HepG2 (cell line): Measurements from ENCODE around the gene LAMA1. TPM values are rescaled to one million over a fixed set of nuclear protein-coding genes. Genes with fewer than 3 reads are reported as not detected.

ENCODE experiments used
- ATAC-seq: fragments of 200-7000 bp; cut with Tn5 transposase; 3 replicates; pipeline ENCODE4 v1.9.1; 2020; ENCODE audit warnings: mild to moderate bottlenecking, moderate library complexity
- BruUV-seq: library from RNA; stranded (reverse); fragments of 400-500 nt; replicated peaks from 2 replicates; lab custom pipeline; 2021; lab: Mats Ljungman, UMichigan
- CTCF ChIA-PET: fragments of 300-600 bp; formaldehyde crosslinking; extraction: SDS; loops from one replicate; lab custom pipeline; 2021; ENCODE audit warnings: low total read pairs, inconsistent platforms, low intra/inter-chr PET ratio; lab: Yijun Ruan, JAX
- POLR2A ChIA-PET: fragments of 350-600 bp; sonication (Branson Sonifier 250); formaldehyde crosslinking; loops from one replicate; lab custom pipeline; 2020; ENCODE audit warnings: antibody characterized with exemption, inconsistent platforms; lab: Yijun Ruan, JAX
- DNase-seq: peaks from one replicate; pipeline ENCODE4 v3.0.0-alpha.2; 2015; ENCODE audit warnings: low spot score
- FAIRE-seq: peaks from 3 replicates; lab custom pipeline; 2011; peaks lifted over from hg19 to GRCh38; lab: Jason Lieb, UNC
- H2AFZ ChIP-seq: one replicate; pipeline ENCODE4 v1.6.1; 2011; ENCODE audit warnings: low read length, inconsistent platforms
- H3K27ac ChIP-seq: fragments of 300-600 bp; 3 replicates; pipeline ENCODE4 v1.8.0; 2011; ENCODE audit warnings: mixed run types, mild to moderate bottlenecking, mixed read lengths, low read length, inconsistent platforms; ENCODE audit not compliant: insufficient read depth; ENCODE audit errors: extremely low read length
- H3K27me3 ChIP-seq, 2 experiments: fragments of 200-600 bp in 1 of 2; 2 replicates in 1 of 2; 3 replicates in 1 of 2; pipeline versions ENCODE4 v1.6.0 to v1.8.0; 2011; ENCODE audit warnings: low read length in 2 of 2, mild to moderate bottlenecking in 2 of 2, moderate library complexity in 2 of 2, inconsistent platforms in 1 of 2; ENCODE audit not compliant: insufficient read depth in 2 of 2, control insufficient read depth in 1 of 2
- H3K36me3 ChIP-seq, 2 experiments: fragments of 200-600 bp in 1 of 2; replicated peaks in 1 of 2; 2 replicates in 1 of 2; 3 replicates in 1 of 2; pipeline versions ENCODE4 v1.5.1 to v1.8.0; 2011; ENCODE audit warnings: low read length in 2 of 2, inconsistent platforms in 1 of 2; ENCODE audit not compliant: insufficient read depth in 2 of 2, control insufficient read depth in 1 of 2
- H3K4me1 ChIP-seq: 2 replicates; pipeline ENCODE4 v1.5.1; 2012; ENCODE audit warnings: low read length, inconsistent platforms; ENCODE audit not compliant: insufficient read depth
- H3K4me2 ChIP-seq: 2 replicates; pipeline ENCODE4 v1.6.0; 2011; ENCODE audit warnings: low read depth, low read length, inconsistent platforms
- H3K4me3 ChIP-seq, 3 experiments: fragments of 200-600 bp in 1 of 3; sonication (generic), shearing (Covaris generic) in 1 of 3; replicated peaks in 1 of 3; 2 replicates each; pipeline ENCODE4 v1.5.1; 2011 to 2016; ENCODE audit warnings: low read length in 3 of 3, inconsistent platforms in 2 of 3, low read depth in 2 of 3, mild to moderate bottlenecking in 2 of 3, control low read depth in 1 of 3, mixed read lengths in 1 of 3; ENCODE audit not compliant: insufficient read depth in 1 of 3
- H3K79me2 ChIP-seq: one replicate; pipeline ENCODE4 v1.6.1; 2011; ENCODE audit warnings: low read length, inconsistent platforms; ENCODE audit not compliant: insufficient read depth
- H3K9ac ChIP-seq: 2 replicates; pipeline ENCODE4 v1.6.0; 2011; ENCODE audit warnings: mild to moderate bottlenecking, low read depth, low read length, inconsistent platforms; ENCODE audit not compliant: insufficient read depth
- H3K9me3 ChIP-seq: 2 replicates; pipeline ENCODE4 v1.5.1; 2012; ENCODE audit warnings: mild to moderate bottlenecking, low read length
- H4K20me1 ChIP-seq: 2 replicates; pipeline ENCODE4 v1.6.0; 2011; ENCODE audit warnings: inconsistent platforms, mild to moderate bottlenecking, low read length, moderate library complexity; ENCODE audit not compliant: insufficient read depth
- CCDC6 ChIP-seq: sonication (generic); formaldehyde crosslinking; IDR thresholded peaks from 2 replicates; pipeline ENCODE4 v1.8.1; 2022; ENCODE audit warnings: mild to moderate bottlenecking, missing genetic modification reagents, moderate library complexity
- CSRNP1 ChIP-seq: sonication (generic); formaldehyde crosslinking; IDR thresholded peaks from 2 replicates; pipeline ENCODE4 v1.8.1; 2023; ENCODE audit warnings: mild to moderate bottlenecking, missing genetic modification reagents
- HDAC6 ChIP-seq: fragments of 200-600 bp; sonication (generic); IDR thresholded peaks from 2 replicates; pipeline ENCODE4 v1.7.0; 2017; ENCODE audit warnings: mild to moderate bottlenecking, antibody characterized with exemption, low read length, low read depth
- IKZF1 ChIP-seq: fragments of 450-650 bp; IDR thresholded peaks from 2 replicates; pipeline ENCODE4 v1.7.1; 2016
- JUN ChIP-seq: sonication (generic); formaldehyde crosslinking; IDR thresholded peaks from 2 replicates; pipeline ENCODE4 v1.4.0; 2020; ENCODE audit warnings: mild to moderate bottlenecking, missing genetic modification reagents
- MLLT10 ChIP-seq: sonication (generic); formaldehyde crosslinking; IDR thresholded peaks from 2 replicates; pipeline ENCODE4 v1.4.0; 2020; ENCODE audit warnings: missing genetic modification reagents
- PLSCR1 ChIP-seq: sonication (generic); formaldehyde crosslinking; IDR thresholded peaks from 2 replicates; pipeline ENCODE4 v1.5.0; 2020; ENCODE audit warnings: missing genetic modification reagents, mild to moderate bottlenecking, borderline replicate concordance
- SMAD9 ChIP-seq: sonication (generic); formaldehyde crosslinking; IDR thresholded peaks from 2 replicates; pipeline ENCODE4 v1.5.1; 2020; ENCODE audit warnings: mild to moderate bottlenecking, missing genetic modification reagents
- TAF1 ChIP-seq: sonication (generic); formaldehyde crosslinking; IDR thresholded peaks from 2 replicates; pipeline ENCODE4 v1.4.0; 2020; ENCODE audit warnings: missing genetic modification reagents
- ZBTB14 ChIP-seq: sonication (generic); formaldehyde crosslinking; IDR thresholded peaks from 2 replicates; pipeline ENCODE4 v1.4.0; 2020; ENCODE audit warnings: missing genetic modification reagents
- ZBTB34 ChIP-seq: sonication (generic); formaldehyde crosslinking; IDR thresholded peaks from 2 replicates; pipeline ENCODE4 v1.8.0; 2022; ENCODE audit warnings: mild to moderate bottlenecking, missing genetic modification reagents
- ZNF207 ChIP-seq: fragments of 450-650 bp; IDR thresholded peaks from 2 replicates; pipeline ENCODE4 v1.6.1; 2016; ENCODE audit warnings: antibody characterized with exemption, borderline replicate concordance
- ZNF724P ChIP-seq: sonication (generic); formaldehyde crosslinking; IDR thresholded peaks from 2 replicates; pipeline ENCODE4 v1.8.0; 2022; ENCODE audit warnings: missing genetic modification reagents, borderline replicate concordance
- ZSCAN5A ChIP-seq: sonication (generic); formaldehyde crosslinking; IDR thresholded peaks from 2 replicates; pipeline ENCODE4 v1.8.0; 2022; ENCODE audit warnings: mild to moderate bottlenecking, missing genetic modification reagents, borderline replicate concordance
- WGBS: methylation state at CpG from one replicate; pipeline ENCODE4 v1.1.6; 2017; ENCODE audit warnings: low lambda C conversion rate; 5-methylcytosine and 5-hydroxymethylcytosine counted together
- in situ Hi-C: cut with HindIII; loops from 2 replicates; pipeline ENCODE4 v1.10.0; 2017; ENCODE audit warnings: low pct_unique_long_range_greater_than_20kb; ENCODE audit not compliant: extremely low pct_ligation_motif_present
- intact Hi-C: fragments of 100-400 bp; cut with micrococcal nuclease; formaldehyde crosslinking; loops from one replicate; pipeline ENCODE4 v1.10.0; 2022; ENCODE audit not compliant: unreplicated experiment
- polyA plus RNA-seq, 8 experiments: library from polyadenylated mRNA; depleted of rRNA in 3 of 8; stranded (reverse) in 7 of 8; unstranded in 1 of 8; fragments of >200 nt; fragmentation: Illumina TruSeq in 4 of 8; extraction: Trizol in 4 of 8; gene quantifications; 2 replicates each; pipeline versions ENCODE4 v1.2.1 to v1.2.3, GENCODE V29; 2011 to 2016; ENCODE audit warnings: low read depth in 4 of 8, missing spikeins in 1 of 8, mixed read lengths in 1 of 8; ENCODE audit not compliant: insufficient read depth in 1 of 8
- total RNA-seq, 5 experiments: library from RNA; depleted of rRNA; stranded (reverse); fragments of >200 nt; fragmentation: Illumina TruSeq; extraction: Trizol; gene quantifications; 2 replicates each; pipeline ENCODE4 v1.2.3, GENCODE V29; 2016; ENCODE audit warnings: low read depth in 1 of 5

LAMA1 gene
- total and polyA plus RNA-seq, 2 of the 13 experiments (the other 11 are each of a cell fraction or from before 2014, with no cell fraction given), result 0.05 to 0.44 TPM

- Histone ChIP-seq H3K79me2 (no peaks in the 10 kb centered on the region), H3K4me3 (no peak overlapping the region), H3K27me3 (no peaks in the 10 kb centered on the region), H3K4me2 (no peak overlapping the region), H4K20me1 (no peaks in the 10 kb centered on the region), H3K4me1 (no peaks in the 10 kb centered on the region), H3K27ac (no peak overlapping the region), H3K9ac (no peak overlapping the region), H3K9me3 (no peaks in the 10 kb centered on the region), H3K36me3 (no peaks in the 10 kb centered on the region), H2AFZ (no peak overlapping the region)
- in situ Hi-C loops, result no loop called here
- no peak for ATAC-seq
- 13% methylated on average over 4 of the region's 8 CpGs for WGBS
- intact Hi-C loops, result no loop called here
- TF ChIP-seq JUN (CRISPR knock-in tag) (no peak), HDAC6 (no peak), IKZF1 (no peak), ZBTB14 (CRISPR knock-in tag) (no peak), ZBTB34 (no peak), ZNF207 (no peak), SMAD9 (CRISPR knock-in tag) (no peak), TAF1 (CRISPR knock-in tag) (no peak), CCDC6 (CRISPR knock-in tag) (no peak), MLLT10 (CRISPR knock-in tag) (no peak), ZSCAN5A (no peak), CSRNP1 (CRISPR knock-in tag) (no peak), PLSCR1 (CRISPR knock-in tag) (no peak), ZNF724P (CRISPR knock-in tag) (no peak)
- DNase-seq, result no peak
- ChIA-PET POLR2A (no interaction called here), CTCF (no interaction called here)
- no TSS peak for BruUV-seq
- no peak for FAIRE-seq
These were observed 28.2 kb downstream of the LAMA1 start for GRCh38 chr18:7089369-7089768.
